HCT116 (cell line): ENCODE data around the gene UGT1A7.
"Not testable (repeated sequence)": the region's sequence is repeated elsewhere in the genome, so short reads cannot be mapped to it uniquely, and the experiment has no call there.

Experiments
- ATF3 ChIP-seq: IDR thresholded peaks from 2 replicates; pipeline ENCODE4 v1.6.1; 2012
- CBX3 ChIP-seq: IDR thresholded peaks from 2 replicates; pipeline ENCODE4 v1.6.1; 2012; ENCODE audit warnings: low read depth
- EZH2 ChIP-seq: fragments of 200-600 bp; sonication (generic); IDR thresholded peaks from 2 replicates; pipeline ENCODE4 v1.6.1; 2017; ENCODE audit warnings: antibody characterized with exemption, mixed run types
- EZH2phosphoT487 ChIP-seq: fragments of 200-600 bp; IDR thresholded peaks from 2 replicates; pipeline ENCODE4 v1.6.1; 2018; ENCODE audit warnings: antibody characterized with exemption, borderline replicate concordance
- MAX ChIP-seq: IDR thresholded peaks from 2 replicates; pipeline ENCODE4 v1.6.1; 2012
- POLR2A ChIP-seq: IDR thresholded peaks from 2 replicates; pipeline ENCODE4 v1.7.0; 2011; ENCODE audit warnings: borderline replicate concordance; ENCODE audit not compliant: insufficient read depth, insufficient read length; ENCODE audit errors: extremely low read depth
- POLR2AphosphoS5 ChIP-seq: IDR thresholded peaks from 2 replicates; pipeline ENCODE4 v1.6.1; 2011; ENCODE audit warnings: mild to moderate bottlenecking, low read depth, low read length, moderate library complexity
- SP1 ChIP-seq: IDR thresholded peaks from 2 replicates; pipeline ENCODE4 v1.6.1; 2012; ENCODE audit warnings: low read depth
- YY1 ChIP-seq: IDR thresholded peaks from 2 replicates; pipeline ENCODE4 v1.6.1; 2011; ENCODE audit warnings: low read length, low read depth, moderate library complexity, mild to moderate bottlenecking; ENCODE audit not compliant: insufficient replicate concordance; ENCODE audit errors: extremely low read depth
- ZFX ChIP-seq: fragments of 450-650 bp; IDR thresholded peaks from 2 replicates; pipeline ENCODE4 v1.6.1; 2017
- ZNF274 ChIP-seq: fragments of 200-500 bp; sonication (Bioruptor generic); IDR thresholded peaks from 2 replicates; pipeline ENCODE4 v1.6.1; 2014; ENCODE audit warnings: mild to moderate bottlenecking, low read depth, low read length, inconsistent platforms
- TF ChIP-seq, protein P1 (sequence below), 3 experiments: fragments of 200-600 bp in 1 of 3; sonication (generic) in 1 of 3; IDR thresholded peaks in 2 of 3; conservative IDR thresholded peaks in 1 of 3; 2 replicates each; pipeline ENCODE4 v1.5.1; 2012 to 2017; ENCODE audit warnings: low read depth in 2 of 3, low read length in 2 of 3, antibody characterized with exemption in 1 of 3, borderline replicate concordance in 1 of 3, control low read depth in 1 of 3, mild to moderate bottlenecking in 1 of 3, mixed read lengths in 1 of 3, mixed run types in 1 of 3, moderate library complexity in 1 of 3; ENCODE audit not compliant: insufficient read depth in 1 of 3
- TF ChIP-seq, protein P2 (sequence below): IDR thresholded peaks from 2 replicates; pipeline ENCODE4 v1.6.1; 2012; ENCODE audit warnings: low read depth
- TF ChIP-seq, protein P3 (sequence below): IDR thresholded peaks from 2 replicates; pipeline ENCODE4 v1.6.1; 2011; ENCODE audit warnings: mild to moderate bottlenecking, low read length, moderate library complexity; ENCODE audit not compliant: insufficient replicate concordance; ENCODE audit errors: extremely low read depth

DNA sequence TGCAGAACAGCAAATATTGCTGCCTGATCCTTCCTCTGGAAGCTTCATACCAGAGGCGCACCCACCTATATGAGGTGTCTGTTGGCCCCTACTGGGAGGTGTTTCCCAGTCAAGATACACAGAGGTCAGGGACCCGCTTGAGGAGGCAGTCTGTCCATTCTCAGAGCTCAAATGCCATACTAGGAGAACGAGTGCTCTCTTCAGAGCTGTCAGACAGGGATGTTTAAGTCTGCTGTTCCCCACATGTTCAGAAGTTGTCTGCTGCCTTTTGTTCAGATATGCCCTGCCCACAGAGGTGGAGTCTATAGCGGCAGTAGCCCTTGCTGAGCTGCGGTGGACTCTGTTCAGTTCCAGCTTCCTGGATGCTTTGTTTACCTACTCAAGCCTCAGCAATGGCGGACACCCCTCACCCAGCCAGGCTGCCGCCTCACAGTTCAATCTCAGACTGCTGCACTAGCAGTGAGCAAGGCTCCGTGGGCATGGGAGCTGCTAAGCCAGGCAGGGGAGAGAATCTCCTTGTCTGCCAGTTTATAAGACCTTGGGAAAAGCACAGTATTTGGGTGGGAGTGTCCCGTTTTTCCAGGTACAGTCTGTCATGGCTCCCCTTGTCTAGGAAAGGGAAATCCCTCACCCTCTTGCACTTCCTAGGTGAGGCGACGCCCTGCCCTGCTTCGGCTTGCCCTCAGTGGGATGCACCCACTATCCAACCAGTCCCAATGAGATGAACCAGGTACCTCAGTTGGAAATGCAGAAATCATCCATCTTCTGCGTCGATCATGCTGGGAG is 55.4 kb downstream of the UGT1A7 start:
- TF ChIP-seq, protein P1, sequence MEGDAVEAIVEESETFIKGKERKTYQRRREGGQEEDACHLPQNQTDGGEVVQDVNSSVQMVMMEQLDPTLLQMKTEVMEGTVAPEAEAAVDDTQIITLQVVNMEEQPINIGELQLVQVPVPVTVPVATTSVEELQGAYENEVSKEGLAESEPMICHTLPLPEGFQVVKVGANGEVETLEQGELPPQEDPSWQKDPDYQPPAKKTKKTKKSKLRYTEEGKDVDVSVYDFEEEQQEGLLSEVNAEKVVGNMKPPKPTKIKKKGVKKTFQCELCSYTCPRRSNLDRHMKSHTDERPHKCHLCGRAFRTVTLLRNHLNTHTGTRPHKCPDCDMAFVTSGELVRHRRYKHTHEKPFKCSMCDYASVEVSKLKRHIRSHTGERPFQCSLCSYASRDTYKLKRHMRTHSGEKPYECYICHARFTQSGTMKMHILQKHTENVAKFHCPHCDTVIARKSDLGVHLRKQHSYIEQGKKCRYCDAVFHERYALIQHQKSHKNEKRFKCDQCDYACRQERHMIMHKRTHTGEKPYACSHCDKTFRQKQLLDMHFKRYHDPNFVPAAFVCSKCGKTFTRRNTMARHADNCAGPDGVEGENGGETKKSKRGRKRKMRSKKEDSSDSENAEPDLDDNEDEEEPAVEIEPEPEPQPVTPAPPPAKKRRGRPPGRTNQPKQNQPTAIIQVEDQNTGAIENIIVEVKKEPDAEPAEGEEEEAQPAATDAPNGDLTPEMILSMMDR (IDR thresholded peaks at IDR 0.05 in 2 of 3, conservative IDR thresholded peaks at IDR 0.05 in 1 of 3; ENCODE audit: borderline replicate concordance in 1 of 3, insufficient read depth in 1 of 3, low read depth in 2 of 3, low read length in 2 of 3), result not testable (repeated sequence)
- not testable (repeated sequence) for TF ChIP-seq POLR2A, POLR2AphosphoS5, EZH2phosphoT487, YY1, ZNF274, MAX, ATF3, ZFX, EZH2, CBX3, SP1
- TF ChIP-seq, protein P2, sequence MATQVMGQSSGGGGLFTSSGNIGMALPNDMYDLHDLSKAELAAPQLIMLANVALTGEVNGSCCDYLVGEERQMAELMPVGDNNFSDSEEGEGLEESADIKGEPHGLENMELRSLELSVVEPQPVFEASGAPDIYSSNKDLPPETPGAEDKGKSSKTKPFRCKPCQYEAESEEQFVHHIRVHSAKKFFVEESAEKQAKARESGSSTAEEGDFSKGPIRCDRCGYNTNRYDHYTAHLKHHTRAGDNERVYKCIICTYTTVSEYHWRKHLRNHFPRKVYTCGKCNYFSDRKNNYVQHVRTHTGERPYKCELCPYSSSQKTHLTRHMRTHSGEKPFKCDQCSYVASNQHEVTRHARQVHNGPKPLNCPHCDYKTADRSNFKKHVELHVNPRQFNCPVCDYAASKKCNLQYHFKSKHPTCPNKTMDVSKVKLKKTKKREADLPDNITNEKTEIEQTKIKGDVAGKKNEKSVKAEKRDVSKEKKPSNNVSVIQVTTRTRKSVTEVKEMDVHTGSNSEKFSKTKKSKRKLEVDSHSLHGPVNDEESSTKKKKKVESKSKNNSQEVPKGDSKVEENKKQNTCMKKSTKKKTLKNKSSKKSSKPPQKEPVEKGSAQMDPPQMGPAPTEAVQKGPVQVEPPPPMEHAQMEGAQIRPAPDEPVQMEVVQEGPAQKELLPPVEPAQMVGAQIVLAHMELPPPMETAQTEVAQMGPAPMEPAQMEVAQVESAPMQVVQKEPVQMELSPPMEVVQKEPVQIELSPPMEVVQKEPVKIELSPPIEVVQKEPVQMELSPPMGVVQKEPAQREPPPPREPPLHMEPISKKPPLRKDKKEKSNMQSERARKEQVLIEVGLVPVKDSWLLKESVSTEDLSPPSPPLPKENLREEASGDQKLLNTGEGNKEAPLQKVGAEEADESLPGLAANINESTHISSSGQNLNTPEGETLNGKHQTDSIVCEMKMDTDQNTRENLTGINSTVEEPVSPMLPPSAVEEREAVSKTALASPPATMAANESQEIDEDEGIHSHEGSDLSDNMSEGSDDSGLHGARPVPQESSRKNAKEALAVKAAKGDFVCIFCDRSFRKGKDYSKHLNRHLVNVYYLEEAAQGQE, result not testable (repeated sequence)
- TF ChIP-seq, protein P3, sequence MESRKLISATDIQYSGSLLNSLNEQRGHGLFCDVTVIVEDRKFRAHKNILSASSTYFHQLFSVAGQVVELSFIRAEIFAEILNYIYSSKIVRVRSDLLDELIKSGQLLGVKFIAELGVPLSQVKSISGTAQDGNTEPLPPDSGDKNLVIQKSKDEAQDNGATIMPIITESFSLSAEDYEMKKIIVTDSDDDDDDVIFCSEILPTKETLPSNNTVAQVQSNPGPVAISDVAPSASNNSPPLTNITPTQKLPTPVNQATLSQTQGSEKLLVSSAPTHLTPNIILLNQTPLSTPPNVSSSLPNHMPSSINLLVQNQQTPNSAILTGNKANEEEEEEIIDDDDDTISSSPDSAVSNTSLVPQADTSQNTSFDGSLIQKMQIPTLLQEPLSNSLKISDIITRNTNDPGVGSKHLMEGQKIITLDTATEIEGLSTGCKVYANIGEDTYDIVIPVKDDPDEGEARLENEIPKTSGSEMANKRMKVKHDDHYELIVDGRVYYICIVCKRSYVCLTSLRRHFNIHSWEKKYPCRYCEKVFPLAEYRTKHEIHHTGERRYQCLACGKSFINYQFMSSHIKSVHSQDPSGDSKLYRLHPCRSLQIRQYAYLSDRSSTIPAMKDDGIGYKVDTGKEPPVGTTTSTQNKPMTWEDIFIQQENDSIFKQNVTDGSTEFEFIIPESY, result not testable (repeated sequence)
